Endothelial cell of umbilical vein (primary cell): ENCODE data around the gene PNPLA2.

Source experiments
- EZH2 ChIP-seq: IDR thresholded peaks from 2 replicates; pipeline ENCODE4 v1.6.1; 2012; ENCODE audit warnings: borderline replicate concordance, low read depth, mild to moderate bottlenecking, moderate library complexity, low read length, inconsistent platforms; ENCODE audit not compliant: severe bottlenecking
- FOS ChIP-seq: IDR thresholded peaks from 2 replicates; pipeline ENCODE4 v1.6.1; 2011; ENCODE audit warnings: mild to moderate bottlenecking, low read length, moderate library complexity, borderline replicate concordance; ENCODE audit not compliant: insufficient read depth
- GATA2 ChIP-seq: IDR thresholded peaks from 2 replicates; pipeline ENCODE4 v1.7.0; 2011; ENCODE audit warnings: low read depth, mild to moderate bottlenecking, moderate library complexity, mixed read lengths, low read length; ENCODE audit not compliant: insufficient read length, insufficient read depth
- POLR2A ChIP-seq: IDR thresholded peaks from 2 replicates; pipeline ENCODE4 v1.6.1; 2012; ENCODE audit warnings: low read depth, mild to moderate bottlenecking, control low read depth, low read length
- POLR2AphosphoS5 ChIP-seq: IDR thresholded peaks from 2 replicates; pipeline ENCODE4 v1.6.1; 2012; ENCODE audit warnings: low read depth, mild to moderate bottlenecking, control low read depth, low read length, moderate library complexity; ENCODE audit not compliant: insufficient read depth
- TF ChIP-seq, protein P1 (sequence below), 2 donors: IDR thresholded peaks; 1 replicate in 1 of 2; 2 replicates in 1 of 2; pipeline ENCODE4 v1.5.1; 2011; ENCODE audit warnings: low read length in 2 of 2, mild to moderate bottlenecking in 2 of 2, moderate library complexity in 2 of 2, control low read depth in 1 of 2, inconsistent platforms in 1 of 2, low read depth in 1 of 2; ENCODE audit not compliant: insufficient read depth in 1 of 2; ENCODE audit errors: extremely low read depth in 1 of 2
- TF ChIP-seq, protein P2 (sequence below): IDR thresholded peaks from 2 replicates; pipeline ENCODE4 v1.6.1; 2011; ENCODE audit not compliant: insufficient read depth, insufficient read length

DNA sequence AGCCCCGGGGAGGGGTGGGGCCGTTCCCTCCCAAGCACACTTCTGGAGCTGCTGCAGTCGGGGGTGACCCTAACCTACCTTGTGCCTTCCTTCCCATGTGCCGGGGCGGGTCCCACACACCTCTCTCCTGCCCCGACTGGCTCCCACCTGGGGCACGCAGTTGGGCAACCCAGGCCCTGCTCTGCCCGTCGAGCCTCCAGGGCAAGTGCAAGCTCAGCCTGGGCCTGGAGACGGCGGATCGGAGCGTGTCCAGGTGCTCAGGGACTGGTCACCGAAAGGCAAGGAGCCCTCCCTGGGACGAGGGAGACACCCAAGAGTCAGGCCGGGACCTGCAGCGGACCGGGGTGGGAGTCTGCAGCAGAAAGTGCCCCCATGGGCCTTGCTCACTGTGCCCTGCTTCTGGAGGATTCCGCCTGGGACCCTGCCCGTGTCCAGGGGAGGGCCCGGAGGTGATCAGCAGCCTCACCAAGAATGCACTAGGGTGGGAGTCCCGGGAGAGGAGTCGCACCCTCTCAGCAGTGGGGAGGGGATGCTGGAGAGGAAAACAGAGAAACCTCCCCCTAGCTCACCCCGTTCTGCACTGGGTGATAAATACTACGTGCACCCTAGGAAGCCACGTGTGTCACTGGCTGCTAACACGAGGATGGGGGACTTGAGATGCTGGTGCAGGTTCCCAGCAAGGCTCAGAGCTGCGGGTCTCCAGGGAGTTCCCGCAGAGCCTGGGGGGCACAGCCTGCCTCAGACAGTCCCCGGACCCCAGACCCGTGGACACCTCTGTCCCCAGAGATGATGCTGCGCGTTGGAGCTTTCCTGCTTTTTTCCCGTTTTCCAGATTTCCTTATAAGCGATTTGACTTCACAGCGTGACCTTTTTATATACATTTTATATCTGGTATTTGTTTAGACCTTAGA is 36.2 kb upstream of the PNPLA2 start:
- TF ChIP-seq, protein P1, sequence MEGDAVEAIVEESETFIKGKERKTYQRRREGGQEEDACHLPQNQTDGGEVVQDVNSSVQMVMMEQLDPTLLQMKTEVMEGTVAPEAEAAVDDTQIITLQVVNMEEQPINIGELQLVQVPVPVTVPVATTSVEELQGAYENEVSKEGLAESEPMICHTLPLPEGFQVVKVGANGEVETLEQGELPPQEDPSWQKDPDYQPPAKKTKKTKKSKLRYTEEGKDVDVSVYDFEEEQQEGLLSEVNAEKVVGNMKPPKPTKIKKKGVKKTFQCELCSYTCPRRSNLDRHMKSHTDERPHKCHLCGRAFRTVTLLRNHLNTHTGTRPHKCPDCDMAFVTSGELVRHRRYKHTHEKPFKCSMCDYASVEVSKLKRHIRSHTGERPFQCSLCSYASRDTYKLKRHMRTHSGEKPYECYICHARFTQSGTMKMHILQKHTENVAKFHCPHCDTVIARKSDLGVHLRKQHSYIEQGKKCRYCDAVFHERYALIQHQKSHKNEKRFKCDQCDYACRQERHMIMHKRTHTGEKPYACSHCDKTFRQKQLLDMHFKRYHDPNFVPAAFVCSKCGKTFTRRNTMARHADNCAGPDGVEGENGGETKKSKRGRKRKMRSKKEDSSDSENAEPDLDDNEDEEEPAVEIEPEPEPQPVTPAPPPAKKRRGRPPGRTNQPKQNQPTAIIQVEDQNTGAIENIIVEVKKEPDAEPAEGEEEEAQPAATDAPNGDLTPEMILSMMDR (IDR thresholded peaks at IDR 0.05; ENCODE audit: extremely low read depth in 1 of 2, insufficient read depth in 1 of 2, low read depth in 1 of 2, low read length in 2 of 2): no peak
- TF ChIP-seq POLR2AphosphoS5 (no peak), FOS (no peak), EZH2 (no peak), POLR2A (no peak), GATA2 (no peak)
- TF ChIP-seq, protein P2, sequence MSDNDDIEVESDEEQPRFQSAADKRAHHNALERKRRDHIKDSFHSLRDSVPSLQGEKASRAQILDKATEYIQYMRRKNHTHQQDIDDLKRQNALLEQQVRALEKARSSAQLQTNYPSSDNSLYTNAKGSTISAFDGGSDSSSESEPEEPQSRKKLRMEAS: no peak
